GM20000 (cell line): ENCODE measurements around the gene SEMA5A.

ENCODE experiments used
- DNase-seq: peaks from one replicate; pipeline ENCODE4 v3.0.0; 2012; ENCODE audit warnings: low spot score
- CTCF ChIP-seq: IDR thresholded peaks from 2 replicates; pipeline ENCODE4 v1.5.1; 2012; ENCODE audit warnings: mild to moderate bottlenecking, control low read depth; ENCODE audit errors: extremely low read depth, missing control alignments

The SEMA5A gene

DNA sequence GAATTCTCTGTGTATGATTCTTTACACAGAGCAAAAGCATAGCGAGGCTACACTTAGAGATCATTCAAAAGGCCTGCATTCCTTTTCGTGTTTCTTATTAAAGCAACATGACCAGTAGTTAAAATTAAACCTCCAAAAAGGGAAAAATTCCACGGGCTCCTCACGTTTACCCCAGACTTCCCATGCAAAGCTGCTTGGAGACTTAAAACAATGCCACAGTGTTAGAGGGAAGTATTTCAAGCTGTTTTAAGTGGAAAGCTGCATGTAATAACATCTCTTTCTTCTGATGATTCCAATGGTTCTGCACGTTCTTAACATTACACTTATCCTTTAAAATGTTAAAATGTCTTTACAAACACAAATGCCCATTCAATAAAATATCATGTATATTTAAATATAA is 405.2 kb downstream of the SEMA5A start:
- DNase-seq = no peak

GRCh38 chr5:9140202-9140601 is 405.7 kb downstream of the SEMA5A start:
- DNase-seq = no peak
- no peak for TF ChIP-seq CTCF

More for the DNA sequence above, 405.2 kb downstream of the SEMA5A start:
- TF ChIP-seq CTCF = no peak

GRCh38 chr5:9139344-9139743 is 406.5 kb downstream of the SEMA5A start:
- no peak for DNase-seq
- TF ChIP-seq CTCF = no peak

DNA sequence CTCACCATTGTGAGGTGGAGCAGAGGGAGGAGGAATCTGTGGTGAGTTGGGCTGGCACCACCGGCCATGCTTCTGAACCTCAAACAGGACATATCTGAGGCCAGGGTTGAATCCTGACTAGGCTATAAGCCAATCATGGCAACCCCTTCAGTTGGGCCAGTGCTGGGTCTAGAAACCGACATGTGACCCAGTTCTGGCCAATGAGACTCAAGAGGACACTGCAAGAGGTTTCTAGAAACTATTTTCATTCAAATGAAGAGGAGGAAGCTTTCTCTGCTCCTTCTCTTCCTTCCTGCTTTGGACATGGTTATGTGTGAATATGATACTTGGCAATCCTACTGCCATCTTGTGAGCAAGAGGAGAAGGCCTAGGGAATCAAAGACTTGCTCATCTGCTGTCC is 417.7 kb downstream of the SEMA5A start:
- no peak for DNase-seq
- TF ChIP-seq CTCF = no peak

DNA sequence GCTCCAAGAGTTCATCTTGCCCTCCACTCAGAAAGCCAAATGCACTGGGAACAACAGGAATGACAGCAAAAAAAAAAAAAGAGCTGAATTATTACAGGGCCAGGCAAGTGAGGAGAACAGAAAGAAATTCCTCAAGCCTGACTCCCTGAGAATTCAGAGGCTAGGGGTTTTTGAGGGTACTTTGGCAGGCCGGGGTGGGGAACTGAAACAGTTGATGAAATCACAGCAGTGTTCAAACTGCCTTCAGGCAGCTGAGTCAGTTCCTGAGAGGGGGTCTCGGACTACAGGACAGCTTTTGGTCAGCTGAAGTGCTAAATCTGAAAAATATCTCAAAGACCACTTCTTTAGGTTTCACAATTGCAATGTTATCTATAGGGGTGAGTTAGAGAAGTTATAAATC is 419.4 kb downstream of the SEMA5A start:
- TF ChIP-seq CTCF = no peak
- DNase-seq = no peak

DNA sequence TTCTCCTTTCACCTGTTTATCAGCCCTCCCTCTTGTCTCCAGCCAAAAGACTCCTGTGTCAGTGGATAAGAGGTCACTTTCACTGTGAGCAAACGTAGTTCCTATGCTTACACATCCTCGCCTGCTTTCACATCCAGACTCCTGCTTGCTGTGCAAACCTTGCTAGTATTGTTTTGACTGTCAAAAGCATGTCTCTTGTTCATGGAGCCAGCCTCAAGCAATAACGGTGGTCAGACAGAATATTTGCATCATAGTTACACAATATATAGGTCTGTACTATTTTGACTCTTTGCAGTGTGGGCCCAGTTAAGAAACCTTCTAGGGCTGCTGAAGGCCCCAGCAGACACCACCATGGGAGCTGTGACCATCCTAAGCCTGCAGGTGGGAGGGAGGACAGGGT is 420.0 kb downstream of the SEMA5A start:
- no peak for TF ChIP-seq CTCF
- DNase-seq = peak; percentile 46

DNA sequence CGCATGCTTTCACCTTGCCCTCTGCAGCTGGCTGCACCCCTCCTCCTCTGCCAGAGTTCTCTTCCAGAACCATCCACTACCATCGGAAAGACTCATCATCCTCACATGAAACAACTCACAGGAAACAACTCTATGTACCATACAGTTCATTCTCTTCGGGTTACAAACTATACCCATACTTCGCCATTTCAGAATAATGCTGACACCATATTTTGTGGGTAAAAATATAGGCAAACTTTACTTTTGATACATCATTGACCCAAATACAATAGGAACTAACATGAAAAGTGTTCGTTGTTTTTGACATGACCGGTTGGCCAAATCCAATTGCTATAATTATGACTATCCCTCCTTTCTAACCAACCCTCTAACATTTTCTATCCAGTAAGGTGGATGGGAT is 421.0 kb downstream of the SEMA5A start:
- DNase-seq = no peak
- TF ChIP-seq CTCF = no peak

GRCh38 chr5:9124071-9124470 is 421.8 kb downstream of the SEMA5A start:
- no peak for TF ChIP-seq CTCF
- no peak for DNase-seq
